Measurements from ENCODE around the gene EXOC4.

GRCh38 chr7:133790911-133791310 is 538.0 kb downstream of the EXOC4 start:
- TF ChIP-seq, protein P1, sequence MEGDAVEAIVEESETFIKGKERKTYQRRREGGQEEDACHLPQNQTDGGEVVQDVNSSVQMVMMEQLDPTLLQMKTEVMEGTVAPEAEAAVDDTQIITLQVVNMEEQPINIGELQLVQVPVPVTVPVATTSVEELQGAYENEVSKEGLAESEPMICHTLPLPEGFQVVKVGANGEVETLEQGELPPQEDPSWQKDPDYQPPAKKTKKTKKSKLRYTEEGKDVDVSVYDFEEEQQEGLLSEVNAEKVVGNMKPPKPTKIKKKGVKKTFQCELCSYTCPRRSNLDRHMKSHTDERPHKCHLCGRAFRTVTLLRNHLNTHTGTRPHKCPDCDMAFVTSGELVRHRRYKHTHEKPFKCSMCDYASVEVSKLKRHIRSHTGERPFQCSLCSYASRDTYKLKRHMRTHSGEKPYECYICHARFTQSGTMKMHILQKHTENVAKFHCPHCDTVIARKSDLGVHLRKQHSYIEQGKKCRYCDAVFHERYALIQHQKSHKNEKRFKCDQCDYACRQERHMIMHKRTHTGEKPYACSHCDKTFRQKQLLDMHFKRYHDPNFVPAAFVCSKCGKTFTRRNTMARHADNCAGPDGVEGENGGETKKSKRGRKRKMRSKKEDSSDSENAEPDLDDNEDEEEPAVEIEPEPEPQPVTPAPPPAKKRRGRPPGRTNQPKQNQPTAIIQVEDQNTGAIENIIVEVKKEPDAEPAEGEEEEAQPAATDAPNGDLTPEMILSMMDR (IDR thresholded peaks at IDR 0.05): no peak
- TF ChIP-seq EP300 (IDR thresholded peaks at IDR 0.05): no peak
- no peak for TF ChIP-seq POLR2A (IDR thresholded peaks at IDR 0.05)

Measured in ovary (tissue), 3 donors.